GM18507 (cell line): ENCODE measurements around the gene MTMR8.

Experiments
- DNase-seq: peaks from one replicate; pipeline ENCODE4 v3.0.0; 2011; ENCODE audit warnings: low read depth; ENCODE audit not compliant: insufficient read length; ENCODE audit errors: extremely low spot score
- FAIRE-seq: peaks from 2 replicates; lab custom pipeline; 2011; peaks lifted over from hg19 to GRCh38; lab: Jason Lieb, UNC

Gene MTMR8

DNA sequence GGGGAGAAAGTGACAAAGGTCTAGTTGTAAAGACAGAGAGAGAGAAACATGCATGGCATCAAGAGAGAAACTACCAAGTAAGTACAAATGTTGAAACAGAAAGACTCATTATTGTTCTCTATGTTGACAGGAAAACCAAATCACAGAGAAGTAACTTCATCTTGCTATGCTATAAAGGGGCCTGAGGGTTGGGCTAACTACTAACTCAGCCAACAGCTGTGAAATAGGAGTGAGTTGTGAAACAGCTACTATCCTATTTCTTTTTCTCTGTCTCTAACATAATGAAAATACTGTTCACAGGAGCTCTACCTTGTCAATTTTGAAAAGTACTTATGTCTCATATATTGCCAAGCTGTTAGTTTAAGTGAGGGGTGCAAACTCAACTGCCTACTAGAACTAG is 65.0 kb downstream of the MTMR8 start:
- FAIRE-seq: no peak
- no peak for DNase-seq

DNA sequence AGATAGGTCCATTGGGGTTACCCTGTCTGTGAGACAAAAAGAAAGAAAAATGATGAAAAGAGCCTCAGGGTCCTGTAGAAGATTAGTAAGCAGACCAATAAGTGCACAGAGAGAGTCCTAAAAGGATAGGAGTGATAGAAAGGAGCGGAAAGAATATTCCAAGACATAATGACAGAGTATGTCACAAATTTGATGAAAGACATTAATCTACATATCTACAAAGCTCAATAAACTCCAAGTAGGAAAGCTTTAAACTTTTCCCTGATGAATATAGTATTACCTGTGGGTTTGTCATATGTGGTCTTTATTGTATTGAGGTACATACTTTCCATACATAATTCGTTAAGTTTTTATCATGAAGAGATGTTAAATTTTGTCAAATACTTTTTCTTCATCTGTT is 73.7 kb downstream of the MTMR8 start:
- DNase-seq (no peak), FAIRE-seq (no peak)

- FAIRE-seq: no peak
- DNase-seq: no peak
Measured at GRCh38 chrX:64313624-64314023, 81.6 kb downstream of the MTMR8 start.

- DNase-seq (no peak), FAIRE-seq (no peak)
Measured at GRCh38 chrX:64306712-64307111, 88.5 kb downstream of the MTMR8 start.

DNA sequence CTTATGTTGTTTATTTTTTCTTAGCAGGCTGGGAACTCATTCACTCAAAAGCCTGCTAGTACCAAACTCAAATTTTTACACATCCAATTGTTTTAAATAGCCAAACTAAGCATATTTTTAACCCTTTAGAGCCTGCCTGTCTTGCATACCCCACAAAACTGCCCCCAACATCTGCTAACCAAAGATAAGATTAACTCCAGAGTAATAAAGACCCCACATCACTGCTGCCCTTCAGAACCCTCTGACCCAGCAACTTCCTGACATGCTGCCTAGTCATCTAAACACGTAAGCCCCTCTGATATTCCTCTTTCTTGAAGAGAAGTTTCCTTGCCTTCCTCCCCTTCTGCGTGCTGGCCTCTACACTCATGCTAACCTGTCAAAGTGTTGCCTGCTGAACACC is 104.1 kb downstream of the MTMR8 start:
- no peak for FAIRE-seq
- DNase-seq: no peak

GRCh38 chrX:64265265-64265664 is 130.0 kb downstream of the MTMR8 start:
- FAIRE-seq (no peak), DNase-seq (no peak)

DNA sequence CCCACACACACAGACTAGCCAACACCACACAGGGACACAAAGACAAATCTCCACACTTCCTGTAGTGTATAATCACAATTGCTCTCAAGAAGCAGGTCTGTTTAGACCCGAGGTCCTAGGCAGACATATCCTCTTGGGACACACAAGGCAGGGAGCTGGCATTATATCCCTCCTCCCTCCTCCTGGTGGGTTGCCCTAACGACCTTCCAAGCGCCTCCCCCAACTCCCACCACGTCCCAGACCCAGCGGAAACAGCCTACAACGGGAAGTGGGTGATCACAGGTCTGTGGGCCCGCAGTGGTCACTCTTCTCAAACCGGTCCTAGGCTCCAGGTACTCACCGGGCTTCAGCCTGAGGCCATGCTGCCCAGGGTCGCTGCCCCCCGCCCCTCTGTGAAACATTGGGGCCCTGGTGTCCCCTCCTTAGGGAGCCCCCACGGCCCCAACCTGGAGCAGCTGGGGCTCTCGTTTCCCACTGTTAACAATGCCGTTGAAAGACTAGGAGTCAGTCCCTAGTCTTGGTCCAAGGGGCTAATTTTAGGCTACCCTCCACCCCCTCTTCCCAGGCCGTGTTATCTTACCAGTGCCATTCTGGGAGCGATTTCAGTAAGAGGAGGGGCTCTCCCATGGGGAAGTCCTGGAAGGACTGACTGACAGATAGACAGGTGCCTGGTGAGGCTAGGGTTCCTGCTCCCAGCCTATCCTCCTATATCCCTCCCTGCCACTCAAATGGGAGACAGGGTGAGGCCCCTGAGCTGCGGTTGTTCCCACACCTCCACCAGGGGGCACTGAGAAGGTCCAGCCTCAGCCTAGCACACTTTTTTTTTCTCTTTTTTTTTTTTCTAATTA is 164.9 kb downstream of the MTMR8 start, which contains the start of gene ASB12:
TSS of gene ASB12 (minus strand) at position 485 of the 848 bp plus-strand sequence. CDS start 4,957 bp downstream, outside the sequence.
- FAIRE-seq: no peak
- no peak for DNase-seq

GRCh38 chrX:64229154-64229553 is 166.1 kb downstream of the MTMR8 start:
- no peak for FAIRE-seq
- no peak for DNase-seq
